Spleen (tissue), 11 donors: ENCODE measurements around the gene MEF2A. TPM values are rescaled to one million over a fixed set of nuclear protein-coding genes. Genes with fewer than 3 reads are reported as not detected.

ENCODE experiments used
- DNase-seq: peaks from one replicate; pipeline ENCODE4 v3.0.0-alpha.2; 2020
- H3K27ac ChIP-seq, 8 donors: fragments of 200-600 bp; sonication (generic) in 7 of 8; 1 replicate in 4 of 8; 2 replicates in 4 of 8; pipeline versions ENCODE4 v1.5.0 to v1.8.0; 2016 to 2021; ENCODE audit warnings: inconsistent platforms in 4 of 8, mild to moderate bottlenecking in 4 of 8, moderate library complexity in 1 of 8
- H3K27me3 ChIP-seq, 7 donors: fragments of 200-600 bp; sonication (generic) in 6 of 7; replicated peaks in 1 of 7; 1 replicate in 4 of 7; 2 replicates in 3 of 7; pipeline versions ENCODE4 v1.5.0 to v1.8.0; 2016 to 2021; ENCODE audit warnings: inconsistent platforms in 3 of 7, mild to moderate bottlenecking in 1 of 7
- H3K36me3 ChIP-seq, 6 donors: fragments of 200-600 bp; sonication (generic) in 5 of 6; 1 replicate in 4 of 6; 2 replicates in 2 of 6; pipeline versions ENCODE4 v1.5.0 to v1.8.0; 2016 to 2021; ENCODE audit warnings: inconsistent platforms in 2 of 6
- H3K4me1 ChIP-seq, 6 donors: fragments of 200-600 bp; sonication (generic) in 5 of 6; 1 replicate in 3 of 6; 2 replicates in 3 of 6; pipeline versions ENCODE4 v1.5.0 to v1.8.0; 2016 to 2021; ENCODE audit warnings: inconsistent platforms in 3 of 6
- H3K4me3 ChIP-seq, 8 donors: fragments of 200-600 bp; sonication (generic) in 7 of 8; 1 replicate in 4 of 8; 2 replicates in 4 of 8; pipeline versions ENCODE4 v1.5.0 to v1.8.0; 2016 to 2021; ENCODE audit warnings: inconsistent platforms in 4 of 8, mild to moderate bottlenecking in 4 of 8, moderate library complexity in 2 of 8
- H3K9me3 ChIP-seq, 8 donors: fragments of 200-600 bp; sonication (generic) in 7 of 8; 1 replicate in 4 of 8; 2 replicates in 4 of 8; pipeline versions ENCODE4 v1.5.0 to v1.8.0; 2016 to 2021; ENCODE audit warnings: inconsistent platforms in 4 of 8
- POLR2A ChIP-seq, 3 donors: fragments of 450-650 bp; IDR thresholded peaks; one replicate each; pipeline ENCODE4 v1.5.1; 2017; ENCODE audit warnings: antibody characterized with exemption in 3 of 3, mild to moderate bottlenecking in 1 of 3
- POLR2AphosphoS5 ChIP-seq, 3 donors: sonication (generic); formaldehyde crosslinking; IDR thresholded peaks; one replicate each; pipeline ENCODE4 v1.5.1; 2017; ENCODE audit warnings: antibody characterized with exemption in 3 of 3
- WGBS, 5 donors: extraction: QIAGEN DNeasy Blood & Tissue Kit in 3 of 5; methylation state at CpG; one replicate each; pipeline versions ENCODE4 v1.1.5 to v1.1.7; 2013 to 2018; 5-methylcytosine and 5-hydroxymethylcytosine counted together
- intact Hi-C: fragments of 100-400 bp; cut with DNase I; formaldehyde crosslinking; loops from one replicate; pipeline ENCODE4 v1.15.0; 2023; ENCODE audit warnings: low total_unique reads
- polyA plus RNA-seq, 3 donors: library from polyadenylated mRNA; stranded (reverse); fragments of 200-250 nt; gene quantifications; one replicate each; pipeline ENCODE4 v1.2.1, GENCODE V29; 2013
- total RNA-seq, 7 donors: library from RNA; depleted of rRNA in 3 of 7; stranded (reverse); fragments of >200 nt in 3 of 7; fragmentation: NEBNext Ultra II Directional in 4 of 7; extraction: Animal tissue kit (Norgen Biotek cat#: 25700) in 4 of 7; gene quantifications; one replicate each; pipeline versions ENCODE4 v1.1.0 to v1.2.1, GENCODE V29; 2016 to 2021
- TF ChIP-seq, protein P1 (sequence below), 11 experiments: fragments of 200-600 bp in 7 of 11; fragments of 450-650 bp in 4 of 11; sonication (generic) in 4 of 11; IDR thresholded peaks in 8 of 11; conservative IDR thresholded peaks in 3 of 11; 1 replicate in 7 of 11; 2 replicates in 4 of 11; pipeline versions ENCODE4 v1.4.0 to v1.8.0; 2016 to 2021; ENCODE audit warnings: antibody characterized with exemption in 11 of 11, inconsistent platforms in 4 of 11, mild to moderate bottlenecking in 1 of 11
- donor health status: healthy with polysubstance abuse.
- donor health status: DM: no; HTN: no; CAD: no; lungs with moderate emphysema.
- donor health status: DM: no; HTN: no; CAD: no.
- donor health status: Bipolar disorder and iron deficiency.
- donor health status: healthy.
- donor health status: DM: no; HTN: no; CAD: no.
- donor health status: DM: yes; HTN: yes; CAD: no.

Gene MEF2A
- total and polyA plus RNA-seq, 10 donors = 21.9 to 143 (median 90.6) TPM

DNA sequence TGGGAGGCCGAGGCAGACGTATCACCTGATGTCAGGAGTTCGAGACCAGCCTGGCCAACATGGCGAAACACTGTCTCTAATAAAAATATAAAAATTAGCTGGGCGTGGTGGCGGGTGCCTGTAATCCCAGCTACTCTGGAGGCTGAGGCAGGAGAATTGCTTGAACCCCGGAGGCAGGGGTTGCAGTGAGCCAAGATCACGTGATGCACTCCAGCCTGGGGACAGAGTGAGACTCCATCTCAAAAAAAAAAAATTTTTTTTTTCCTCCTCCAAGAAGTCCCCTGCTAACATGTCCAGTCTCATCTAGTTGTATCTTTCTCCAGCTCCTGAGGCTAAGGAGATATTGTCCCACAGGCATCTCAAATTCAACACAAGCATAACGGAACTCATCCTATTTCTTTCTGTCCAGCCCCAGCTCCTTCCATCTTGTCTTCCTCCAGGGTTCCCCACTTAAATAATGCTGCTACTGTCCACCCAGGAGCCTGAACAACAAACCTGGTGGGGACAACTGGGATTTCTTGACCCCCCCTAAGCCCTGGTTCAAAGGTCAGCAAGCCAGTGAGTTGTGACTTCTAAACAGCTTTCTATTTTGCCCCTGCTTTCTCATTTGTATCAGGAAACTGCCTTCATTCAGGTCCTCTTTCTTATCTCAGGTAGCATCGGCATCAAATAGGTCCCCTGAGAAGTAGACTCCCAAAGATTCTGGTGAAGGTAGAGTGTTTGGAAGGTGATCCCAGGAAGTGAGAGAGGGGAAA is 4.1 kb upstream of the MEF2A start:
- DNase-seq = no peak
- intact Hi-C loops = loop anchor here (10.0 kb wide), 1 partner anchor 143 kb away; no protein-coding TSS in a partner anchor
- TF ChIP-seq POLR2AphosphoS5 (IDR thresholded peaks at IDR 0.05) = no peak
- TF ChIP-seq, protein P1, sequence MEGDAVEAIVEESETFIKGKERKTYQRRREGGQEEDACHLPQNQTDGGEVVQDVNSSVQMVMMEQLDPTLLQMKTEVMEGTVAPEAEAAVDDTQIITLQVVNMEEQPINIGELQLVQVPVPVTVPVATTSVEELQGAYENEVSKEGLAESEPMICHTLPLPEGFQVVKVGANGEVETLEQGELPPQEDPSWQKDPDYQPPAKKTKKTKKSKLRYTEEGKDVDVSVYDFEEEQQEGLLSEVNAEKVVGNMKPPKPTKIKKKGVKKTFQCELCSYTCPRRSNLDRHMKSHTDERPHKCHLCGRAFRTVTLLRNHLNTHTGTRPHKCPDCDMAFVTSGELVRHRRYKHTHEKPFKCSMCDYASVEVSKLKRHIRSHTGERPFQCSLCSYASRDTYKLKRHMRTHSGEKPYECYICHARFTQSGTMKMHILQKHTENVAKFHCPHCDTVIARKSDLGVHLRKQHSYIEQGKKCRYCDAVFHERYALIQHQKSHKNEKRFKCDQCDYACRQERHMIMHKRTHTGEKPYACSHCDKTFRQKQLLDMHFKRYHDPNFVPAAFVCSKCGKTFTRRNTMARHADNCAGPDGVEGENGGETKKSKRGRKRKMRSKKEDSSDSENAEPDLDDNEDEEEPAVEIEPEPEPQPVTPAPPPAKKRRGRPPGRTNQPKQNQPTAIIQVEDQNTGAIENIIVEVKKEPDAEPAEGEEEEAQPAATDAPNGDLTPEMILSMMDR (IDR thresholded peaks at IDR 0.05 in 8 of 11, conservative IDR thresholded peaks at IDR 0.05 in 3 of 11) = no peak
- TF ChIP-seq POLR2A (IDR thresholded peaks at IDR 0.05) = no peak
- no peak overlapping the region for H3K4me3 ChIP-seq
- H3K4me1 ChIP-seq = peaks cover 14 to 31% (median 22%) of the 10 kb centered on the region in 6 donors
- no peaks in the 10 kb centered on the region for H3K36me3 ChIP-seq
- no peaks in the 10 kb centered on the region for H3K27me3 ChIP-seq
- 93 to 96% (median 95%) methylated on average over 10 of the region's 10 CpGs for WGBS, 5 donors
- no peak overlapping the region for H3K27ac ChIP-seq
- H3K9me3 ChIP-seq = no peaks in the 10 kb centered on the region

DNA sequence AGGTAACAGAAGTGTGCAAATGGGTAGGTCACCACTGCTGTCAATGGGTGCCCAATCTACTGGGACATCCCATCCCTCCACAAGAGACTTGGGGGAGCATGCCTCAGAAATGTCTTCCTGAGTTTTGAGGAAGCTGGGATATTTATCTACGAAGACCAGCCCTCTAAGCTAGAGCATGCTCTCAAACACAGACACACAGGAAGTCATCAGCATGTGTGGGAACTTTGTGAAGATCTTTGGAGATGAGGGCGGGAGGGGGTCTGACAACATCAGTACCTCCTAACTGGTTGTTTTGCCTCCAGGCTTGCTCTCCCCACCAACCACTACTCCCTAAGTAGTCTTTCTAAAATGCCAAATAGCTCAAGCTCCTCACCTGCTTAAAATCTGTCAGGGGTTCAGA is 3.5 kb upstream of the MEF2A start:
- no peak overlapping the region for H3K27ac ChIP-seq
- 33 to 50% (median 40%) methylated on average over 2 of the region's 2 CpGs for WGBS, 5 donors
- H3K4me1 ChIP-seq = peaks cover 14 to 37% (median 27%) of the 10 kb centered on the region in 6 donors
- no peaks in the 10 kb centered on the region for H3K9me3 ChIP-seq
- H3K4me3 ChIP-seq = no peak overlapping the region
- H3K27me3 ChIP-seq = no peaks in the 10 kb centered on the region
- DNase-seq = no peak
- intact Hi-C loops = loop anchor here (10.0 kb wide), 1 partner anchor 143 kb away; no protein-coding TSS in a partner anchor
- TF ChIP-seq POLR2A (IDR thresholded peaks at IDR 0.05) (no peak), POLR2AphosphoS5 (IDR thresholded peaks at IDR 0.05) (no peak)
- TF ChIP-seq, protein P1 (IDR thresholded peaks at IDR 0.05 in 8 of 11, conservative IDR thresholded peaks at IDR 0.05 in 3 of 11) = no peak
- H3K36me3 ChIP-seq = no peaks in the 10 kb centered on the region

DNA sequence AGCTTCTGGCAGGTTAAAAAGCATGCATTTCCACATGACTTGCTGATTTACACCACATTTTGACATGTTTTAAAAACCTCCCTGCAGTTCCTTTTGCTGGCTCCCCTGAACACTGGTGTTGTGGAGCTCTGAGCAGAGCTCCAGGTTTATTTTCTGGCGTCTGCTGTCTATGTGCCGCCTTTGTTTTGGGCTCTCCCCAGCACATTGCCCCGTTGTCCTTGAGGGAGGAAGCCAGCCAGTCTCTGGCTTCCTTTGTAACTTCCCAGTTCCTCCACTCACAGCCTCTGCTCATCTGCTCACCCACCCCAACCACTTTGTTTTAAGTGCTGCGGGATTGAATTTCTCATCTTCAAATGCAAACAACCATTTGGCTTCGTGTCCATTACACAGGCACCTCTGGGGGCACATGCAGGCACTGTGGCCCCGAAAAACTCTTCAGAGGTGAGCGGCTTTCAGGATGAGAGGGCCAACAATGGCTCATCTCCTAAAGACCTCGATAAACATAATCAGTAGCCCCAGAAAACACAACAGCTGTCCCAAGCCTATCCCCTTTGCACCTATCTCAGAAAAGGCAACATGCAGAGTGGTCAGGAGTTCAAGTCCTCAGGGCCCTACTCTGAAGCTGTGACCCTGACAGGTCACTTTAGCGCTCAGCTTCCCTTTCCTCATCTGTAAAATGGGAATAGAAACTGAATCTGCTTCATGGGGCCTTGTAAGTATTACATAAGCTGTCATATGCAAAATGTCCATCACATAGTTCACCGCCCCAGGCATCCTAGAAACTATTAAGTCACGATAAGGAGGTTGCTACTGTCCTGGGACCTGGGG is 1.3 kb upstream of the MEF2A start:
- 18 to 36% (median 30%) methylated on average over 11 of the region's 11 CpGs for WGBS, 5 donors
- intact Hi-C loops = loop anchor here (10.0 kb wide), 1 partner anchor 140 kb away; no protein-coding TSS in a partner anchor
- no peaks in the 10 kb centered on the region for H3K9me3 ChIP-seq
- no peaks in the 10 kb centered on the region for H3K36me3 ChIP-seq
- H3K4me1 ChIP-seq = peaks cover 25 to 59% (median 49%) of the 10 kb centered on the region in 6 donors
- TF ChIP-seq POLR2A (IDR thresholded peaks at IDR 0.05) (no peak), POLR2AphosphoS5 (IDR thresholded peaks at IDR 0.05) (peak in 1 of 3 donors; percentile 38)
- TF ChIP-seq, protein P1 (IDR thresholded peaks at IDR 0.05 in 8 of 11, conservative IDR thresholded peaks at IDR 0.05 in 3 of 11) = peak in 1 of 11 experiments; percentile 7
- DNase-seq = no peak
- no peaks in the 10 kb centered on the region for H3K27me3 ChIP-seq
- peak overlapping the region; percentile 93 to 99 (median 99) for H3K27ac ChIP-seq
- H3K4me3 ChIP-seq = peak overlapping the region in 7 of 8 donors; percentile 21 to 88 (median 70)

DNA sequence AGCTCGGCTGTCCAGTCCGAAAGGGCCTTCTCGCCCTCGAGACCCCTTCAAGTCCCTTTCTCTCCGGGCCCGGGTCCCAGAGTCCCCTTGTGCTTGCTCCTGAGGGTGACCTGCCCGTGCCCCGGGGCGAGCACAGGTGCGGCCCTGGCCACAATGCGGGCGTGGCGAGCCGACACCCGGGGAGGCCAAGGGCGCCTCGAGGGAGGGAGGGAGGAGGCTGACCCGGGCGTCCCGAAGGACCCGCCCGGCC is 810 bp upstream of the MEF2A start:
- intact Hi-C loops = loop anchor here (10.0 kb wide), 1 partner anchor 140 kb away; no protein-coding TSS in a partner anchor

More for the DNA sequence above, 810 bp upstream of the MEF2A start:
- Histone ChIP-seq H3K27ac (peak overlapping the region; percentile 93 to 99 (median 99)), H3K4me3 (peak overlapping the region in 7 of 8 donors; percentile 21 to 88 (median 70)), H3K27me3 (no peaks in the 10 kb centered on the region), H3K4me1 (peaks cover 25 to 65% (median 51%) of the 10 kb centered on the region in 6 donors), H3K9me3 (no peaks in the 10 kb centered on the region), H3K36me3 (no peaks in the 10 kb centered on the region)
- TF ChIP-seq, protein P1 (IDR thresholded peaks at IDR 0.05 in 8 of 11, conservative IDR thresholded peaks at IDR 0.05 in 3 of 11) = no peak
- TF ChIP-seq POLR2A (IDR thresholded peaks at IDR 0.05) (no peak), POLR2AphosphoS5 (IDR thresholded peaks at IDR 0.05) (peak; percentile 65 to 76 (median 72))
- 6 to 24% (median 11%) methylated on average over 6 to 22 of the region's 22 CpGs for WGBS, 5 donors
- peak; percentile 97 for DNase-seq
